ENCODE measurements around the gene MRPL49. TPM values are rescaled to one million over a fixed set of nuclear protein-coding genes. Genes with fewer than 3 reads are reported as not detected.

The MRPL49 gene
- total and polyA plus RNA-seq, 9 of the 15 experiments (the other 6 are each of a cell fraction or from before 2014, with no cell fraction given), result 74.3 to 132 (median 91.2) TPM

GRCh38 chr11:65169164-65169641, 47.1 kb downstream of the MRPL49 start (continued):
- TF ChIP-seq CUX1 (CRISPR knock-in tag; IDR thresholded peaks at IDR 0.05) (no peak), CBX1 (IDR thresholded peaks at IDR 0.05; ENCODE audit: low read depth) (no peak), MECOM (CRISPR knock-in tag; IDR thresholded peaks at IDR 0.05) (no peak), HDAC1 (IDR thresholded peaks at IDR 0.05) (peak in 1 of 2 experiments; percentile 63; a peak in 1 of 4 replicates), MNT (conservative IDR thresholded peaks at IDR 0.05) (0 out of 4 replicates have a peak, but pooled peaks of 1 of the 2 experiments have one; percentile 33), ZNF780A (CRISPR knock-in tag; IDR thresholded peaks at IDR 0.05) (no peak), DPF2 (IDR thresholded peaks at IDR 0.05) (peak; percentile 50), ZNF830 (CRISPR knock-in tag; IDR thresholded peaks at IDR 0.05) (no peak), NBN (IDR thresholded peaks at IDR 0.05; ENCODE audit: low read depth) (no peak), MAX (CRISPR knock-in tag; IDR thresholded peaks at IDR 0.05) (peak; percentile 62), ZC3H4 (CRISPR knock-in tag; IDR thresholded peaks at IDR 0.05; ENCODE audit: borderline replicate concordance) (no peak), ARNT (IDR thresholded peaks at IDR 0.05) (0 out of 4 replicates have a peak, but pooled peaks of 1 of the 2 experiments have one; percentile 10), ZNF175 (CRISPR knock-in tag; IDR thresholded peaks at IDR 0.05; ENCODE audit: low read depth) (0 out of 2 replicates have a peak, but pooled peaks have one; percentile 37), ZNF589 (CRISPR knock-in tag; IDR thresholded peaks at IDR 0.05; ENCODE audit: low read depth) (peak; percentile 73), KLF16 (IDR thresholded peaks at IDR 0.05) (peak; percentile 70), HDAC6 (IDR thresholded peaks at IDR 0.05; ENCODE audit: low read depth, low read length) (no peak), CTCF (IDR thresholded peaks at IDR 0.05 in 2 of 3, conservative IDR thresholded peaks at IDR 0.05 in 1 of 3; ENCODE audit: insufficient read depth in 2 of 3, low read depth in 1 of 3, low read length in 3 of 3) (no peak), ZFP30 (CRISPR knock-in tag; IDR thresholded peaks at IDR 0.05; ENCODE audit: borderline replicate concordance) (no peak), GATA2 (CRISPR knock-in tag; IDR thresholded peaks at IDR 0.05) (peak; percentile 68)
